Trophoblast cell (in vitro differentiated cells and primary cell): ENCODE results near the gene FFAR3.

Source experiments
- DNase-seq, 2 donors: peaks; one replicate each; pipeline ENCODE4 v3.0.0-alpha.2; 2016
- H2AFZ ChIP-seq: 2 replicates; pipeline ENCODE4 v1.6.1; 2013; ENCODE audit warnings: low read length, moderate library complexity, mild to moderate bottlenecking; ENCODE audit not compliant: insufficient read depth, poor library complexity
- H2AK5ac ChIP-seq: 2 replicates; pipeline ENCODE4 v1.6.1; 2013; ENCODE audit warnings: mild to moderate bottlenecking, low read length
- H2BK120ac ChIP-seq: 2 replicates; pipeline ENCODE4 v1.6.1; 2013; ENCODE audit warnings: low read length, mild to moderate bottlenecking, moderate library complexity; ENCODE audit not compliant: insufficient read depth, poor library complexity
- H2BK12ac ChIP-seq: 2 replicates; pipeline ENCODE4 v1.6.1; 2013; ENCODE audit warnings: mild to moderate bottlenecking, low read length, moderate library complexity
- H2BK5ac ChIP-seq: 2 replicates; pipeline ENCODE4 v1.6.1; 2013; ENCODE audit warnings: low read length, low read depth, moderate library complexity, mild to moderate bottlenecking; ENCODE audit not compliant: poor library complexity
- H3K14ac ChIP-seq: 2 replicates; pipeline ENCODE4 v1.6.1; 2013; ENCODE audit warnings: mild to moderate bottlenecking, low read length
- H3K18ac ChIP-seq: 2 replicates; pipeline ENCODE4 v1.6.1; 2013; ENCODE audit warnings: mild to moderate bottlenecking, low read length
- H3K23ac ChIP-seq: 2 replicates; pipeline ENCODE4 v1.6.1; 2013; ENCODE audit warnings: low read length
- H3K27ac ChIP-seq: 2 replicates; pipeline ENCODE4 v1.5.1; 2013; ENCODE audit warnings: low read depth, mild to moderate bottlenecking, inconsistent platforms, low read length, moderate library complexity
- H3K27me3 ChIP-seq: 2 replicates; pipeline ENCODE4 v1.6.1; 2013; ENCODE audit warnings: inconsistent platforms, mild to moderate bottlenecking, low read length, moderate library complexity; ENCODE audit not compliant: insufficient read depth
- H3K36me3 ChIP-seq, 2 experiments: 1 replicate in 1 of 2; 2 replicates in 1 of 2; pipeline ENCODE4 v1.6.1; 2013; ENCODE audit warnings: low read length in 2 of 2, mild to moderate bottlenecking in 2 of 2, moderate library complexity in 1 of 2; ENCODE audit not compliant: insufficient read depth in 2 of 2, control insufficient read depth in 1 of 2
- H3K4ac ChIP-seq: 2 replicates; pipeline ENCODE4 v1.6.1; 2013; ENCODE audit warnings: low read depth, mild to moderate bottlenecking, low read length, moderate library complexity
- H3K4me1 ChIP-seq, 2 experiments: 1 replicate in 1 of 2; 2 replicates in 1 of 2; pipeline ENCODE4 v1.6.1; 2013; ENCODE audit warnings: low read length in 2 of 2, mild to moderate bottlenecking in 2 of 2, moderate library complexity in 1 of 2; ENCODE audit not compliant: insufficient read depth in 2 of 2, control insufficient read depth in 1 of 2
- H3K4me2 ChIP-seq: 2 replicates; pipeline ENCODE4 v1.6.1; 2013; ENCODE audit warnings: inconsistent platforms, mild to moderate bottlenecking, low read length, moderate library complexity
- H3K4me3 ChIP-seq: 2 replicates; pipeline ENCODE4 v1.5.1; 2013; ENCODE audit warnings: mild to moderate bottlenecking, low read depth, low read length, inconsistent platforms
- H3K79me1 ChIP-seq: one replicate; pipeline ENCODE4 v1.6.1; 2013; ENCODE audit warnings: low read length
- H3K79me2 ChIP-seq: 2 replicates; pipeline ENCODE4 v1.6.1; 2013; ENCODE audit warnings: low read length, mild to moderate bottlenecking; ENCODE audit not compliant: control insufficient read depth, insufficient read depth, poor library complexity
- H3K9ac ChIP-seq: 2 replicates; pipeline ENCODE4 v1.6.1; 2013; ENCODE audit warnings: mild to moderate bottlenecking, low read length
- H3K9me3 ChIP-seq: 2 replicates; pipeline ENCODE4 v1.6.1; 2013; ENCODE audit warnings: low read depth, mild to moderate bottlenecking, control low read depth, inconsistent platforms, low read length; ENCODE audit not compliant: insufficient read depth
- H4K12ac ChIP-seq: 2 replicates; pipeline ENCODE4 v1.6.1; 2013; ENCODE audit warnings: low read depth, mild to moderate bottlenecking, low read length, moderate library complexity
- H4K8ac ChIP-seq: 2 replicates; pipeline ENCODE4 v1.6.1; 2013; ENCODE audit warnings: low read depth, mild to moderate bottlenecking, low read length, moderate library complexity
- H4K91ac ChIP-seq: one replicate; pipeline ENCODE4 v1.6.1; 2013; ENCODE audit warnings: low read depth, mild to moderate bottlenecking, low read length, moderate library complexity
- WGBS: extraction: QIAGEN DNeasy Blood & Tissue Kit; methylation state at CpG from one replicate; pipeline ENCODE4 v1.1.7; 2013; ENCODE audit warnings: missing lambda C conversion rate; ENCODE audit not compliant: insufficient read length, insufficient coverage; ENCODE audit errors: extremely low coverage; 5-methylcytosine and 5-hydroxymethylcytosine counted together

Gene FFAR3

GRCh38 chr19:35346193-35347052, 11.8 kb upstream of the FFAR3 start:
- H3K4me2 ChIP-seq = no peak overlapping the region
- no peaks in the 10 kb centered on the region for H3K27me3 ChIP-seq
- H2BK12ac ChIP-seq = no peak overlapping the region
- no peak overlapping the region for H3K4ac ChIP-seq
- no peak overlapping the region for H3K14ac ChIP-seq
- no peaks in the 10 kb centered on the region for H3K79me2 ChIP-seq
- no peak overlapping the region for H2BK120ac ChIP-seq
- no peaks in the 10 kb centered on the region for H3K36me3 ChIP-seq
- H3K9me3 ChIP-seq = no peaks in the 10 kb centered on the region
- no peak overlapping the region for H2AFZ ChIP-seq
- no peak overlapping the region for H3K18ac ChIP-seq
- DNase-seq = no peak
- no peak overlapping the region for H2BK5ac ChIP-seq
- H3K4me1 ChIP-seq = peaks cover 0 to 5% of the 10 kb centered on the region in 2 experiments
- H4K12ac ChIP-seq = no peak overlapping the region
- H3K27ac ChIP-seq = no peak overlapping the region
- no peak overlapping the region for H2AK5ac ChIP-seq
- H4K91ac ChIP-seq = no peak overlapping the region
- no peak overlapping the region for H3K23ac ChIP-seq
- no peak overlapping the region for H4K8ac ChIP-seq
- H3K4me3 ChIP-seq = no peak overlapping the region
- WGBS = no CpG with 5 or more reads among the region's 28 CpGs
- H3K9ac ChIP-seq = no peak overlapping the region
- H3K79me1 ChIP-seq = no peaks in the 10 kb centered on the region

- Histone ChIP-seq H2BK5ac (no peak within 1 kb of the TSS), H3K9me3 (no peaks in the 10 kb centered on the region), H2AK5ac (no peak within 1 kb of the TSS), H3K36me3 (no peaks in the 10 kb centered on the region), H2BK120ac (no peak within 1 kb of the TSS), H3K18ac (no peak within 1 kb of the TSS), H3K4me1 (peaks cover 0 to 5% of the 10 kb centered on the region in 2 experiments), H4K91ac (no peak within 1 kb of the TSS), H2BK12ac (no peak within 1 kb of the TSS), H3K27ac (no peak within 1 kb of the TSS), H3K27me3 (no peaks in the 10 kb centered on the region), H3K23ac (no peak within 1 kb of the TSS), H3K9ac (no peak within 1 kb of the TSS), H2AFZ (no peak within 1 kb of the TSS), H3K4me3 (no peak within 1 kb of the TSS), H3K4me2 (no peak within 1 kb of the TSS), H4K12ac (no peak within 1 kb of the TSS), H3K4ac (no peak within 1 kb of the TSS), H4K8ac (no peak within 1 kb of the TSS), H3K79me2 (no peaks in the 10 kb centered on the region), H3K14ac (no peak within 1 kb of the TSS), H3K79me1 (no peaks in the 10 kb centered on the region)
- WGBS = no CpG with 5 or more reads among the region's 18 CpGs
- DNase-seq = peak; percentile 28 to 41
Observed at GRCh38 chr19:35347171-35347929, 10.9 kb upstream of the FFAR3 start, which contains the start of gene FFAR1. Gene FFAR1, plus strand, starts transcription at chr19:35347902. Its CDS starts 3,650 bp downstream, at chr19:35351552.

GRCh38 chr19:35347930-35348298, 10.3 kb upstream of the FFAR3 start:
- H4K12ac ChIP-seq = no peak overlapping the region
- H3K23ac ChIP-seq = no peak overlapping the region
- H3K36me3 ChIP-seq = no peaks in the 10 kb centered on the region
- no peaks in the 10 kb centered on the region for H3K79me1 ChIP-seq
- no peaks in the 10 kb centered on the region for H3K79me2 ChIP-seq
- no peak overlapping the region for H3K18ac ChIP-seq
- no peak overlapping the region for H4K91ac ChIP-seq
- no peak overlapping the region for H3K9ac ChIP-seq
- no peak overlapping the region for H2AK5ac ChIP-seq
- no peaks in the 10 kb centered on the region for H3K9me3 ChIP-seq
- no peak overlapping the region for H3K4ac ChIP-seq
- DNase-seq = no peak
- no peak overlapping the region for H3K27ac ChIP-seq
- H3K27me3 ChIP-seq = no peaks in the 10 kb centered on the region
- no peak overlapping the region for H3K14ac ChIP-seq
- no peak overlapping the region for H4K8ac ChIP-seq
- H2AFZ ChIP-seq = no peak overlapping the region
- H2BK120ac ChIP-seq = no peak overlapping the region
- H2BK5ac ChIP-seq = no peak overlapping the region
- no CpG with 5 or more reads among the region's 7 CpGs for WGBS
- no peak overlapping the region for H2BK12ac ChIP-seq
- H3K4me2 ChIP-seq = no peak overlapping the region
- no peak overlapping the region for H3K4me3 ChIP-seq
- peaks cover 0 to 5% of the 10 kb centered on the region in 2 experiments for H3K4me1 ChIP-seq

GRCh38 chr19:35348911-35349611, 9.2 kb upstream of the FFAR3 start:
- no peak overlapping the region for H2BK120ac ChIP-seq
- H3K9me3 ChIP-seq = no peaks in the 10 kb centered on the region
- no peak overlapping the region for H2AK5ac ChIP-seq
- no peak overlapping the region for H3K4me2 ChIP-seq
- no peaks in the 10 kb centered on the region for H3K27me3 ChIP-seq
- no peak overlapping the region for H3K4me3 ChIP-seq
- H3K23ac ChIP-seq = no peak overlapping the region
- no peak overlapping the region for H3K27ac ChIP-seq
- no peaks in the 10 kb centered on the region for H3K79me1 ChIP-seq
- WGBS = no CpG with 5 or more reads among the region's 18 CpGs
- no peak overlapping the region for H3K14ac ChIP-seq
- H4K12ac ChIP-seq = no peak overlapping the region
- H2AFZ ChIP-seq = no peak overlapping the region
- no peak for DNase-seq
- no peak overlapping the region for H3K4ac ChIP-seq
- no peaks in the 10 kb centered on the region for H3K79me2 ChIP-seq
- H4K91ac ChIP-seq = no peak overlapping the region
- no peak overlapping the region for H2BK12ac ChIP-seq
- H3K18ac ChIP-seq = no peak overlapping the region
- peaks cover 0 to 5% of the 10 kb centered on the region in 2 experiments for H3K4me1 ChIP-seq
- H3K36me3 ChIP-seq = no peaks in the 10 kb centered on the region
- H3K9ac ChIP-seq = no peak overlapping the region
- H2BK5ac ChIP-seq = no peak overlapping the region
- no peak overlapping the region for H4K8ac ChIP-seq
